AG09309 (cell line): ENCODE measurements around the gene DMKN.

Experiments
- DNase-seq: peaks from one replicate; pipeline ENCODE4 v3.0.0-alpha.2; 2010; ENCODE audit warnings: low read depth
- H3K4me3 ChIP-seq: 2 replicates; pipeline ENCODE4 v1.5.1; 2011; ENCODE audit warnings: mild to moderate bottlenecking, low read depth, low read length, moderate library complexity; ENCODE audit not compliant: control insufficient read depth
- TF ChIP-seq, protein P1 (sequence below): IDR thresholded peaks from 2 replicates; pipeline ENCODE4 v1.5.1; 2011; ENCODE audit warnings: mild to moderate bottlenecking, low read depth, low read length, inconsistent platforms; ENCODE audit not compliant: insufficient read depth, control insufficient read depth; ENCODE audit errors: missing control alignments

The DMKN gene

GRCh38 chr19:35498984-35499527 is 14.4 kb downstream of the DMKN start:
- DNase-seq, result no peak
- TF ChIP-seq, protein P1, sequence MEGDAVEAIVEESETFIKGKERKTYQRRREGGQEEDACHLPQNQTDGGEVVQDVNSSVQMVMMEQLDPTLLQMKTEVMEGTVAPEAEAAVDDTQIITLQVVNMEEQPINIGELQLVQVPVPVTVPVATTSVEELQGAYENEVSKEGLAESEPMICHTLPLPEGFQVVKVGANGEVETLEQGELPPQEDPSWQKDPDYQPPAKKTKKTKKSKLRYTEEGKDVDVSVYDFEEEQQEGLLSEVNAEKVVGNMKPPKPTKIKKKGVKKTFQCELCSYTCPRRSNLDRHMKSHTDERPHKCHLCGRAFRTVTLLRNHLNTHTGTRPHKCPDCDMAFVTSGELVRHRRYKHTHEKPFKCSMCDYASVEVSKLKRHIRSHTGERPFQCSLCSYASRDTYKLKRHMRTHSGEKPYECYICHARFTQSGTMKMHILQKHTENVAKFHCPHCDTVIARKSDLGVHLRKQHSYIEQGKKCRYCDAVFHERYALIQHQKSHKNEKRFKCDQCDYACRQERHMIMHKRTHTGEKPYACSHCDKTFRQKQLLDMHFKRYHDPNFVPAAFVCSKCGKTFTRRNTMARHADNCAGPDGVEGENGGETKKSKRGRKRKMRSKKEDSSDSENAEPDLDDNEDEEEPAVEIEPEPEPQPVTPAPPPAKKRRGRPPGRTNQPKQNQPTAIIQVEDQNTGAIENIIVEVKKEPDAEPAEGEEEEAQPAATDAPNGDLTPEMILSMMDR, result no peak
- H3K4me3 ChIP-seq, result no peak overlapping the region

GRCh38 chr19:35498220-35498619 is 15.2 kb downstream of the DMKN start:
- TF ChIP-seq, protein P1, result no peak
- DNase-seq, result no peak
- H3K4me3 ChIP-seq, result no peak overlapping the region

DNA sequence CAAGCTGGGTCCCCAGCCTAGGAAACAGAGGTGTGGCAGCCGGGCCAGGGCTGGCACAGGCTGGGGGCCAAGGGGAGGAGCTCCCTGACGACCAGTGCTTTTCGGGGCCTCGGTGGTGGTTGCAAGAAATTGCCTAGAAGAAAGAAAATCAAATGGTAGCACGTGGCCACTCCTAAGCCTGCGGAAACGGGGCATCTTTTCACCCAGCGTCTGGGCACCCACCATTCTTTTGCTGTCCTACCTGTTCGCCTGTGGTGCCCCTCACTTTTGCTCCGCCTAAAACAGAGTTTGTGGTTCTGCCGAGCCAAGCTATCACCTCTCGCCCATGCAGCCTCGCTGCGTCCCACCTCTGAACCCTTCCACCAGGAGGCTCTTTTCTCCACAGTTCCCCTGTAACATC is 16.0 kb downstream of the DMKN start:
- no peak overlapping the region for H3K4me3 ChIP-seq
- TF ChIP-seq, protein P1, result no peak
- DNase-seq, result no peak

- H3K4me3 ChIP-seq, result no peak overlapping the region
- TF ChIP-seq, protein P1, result peak; percentile 98
- DNase-seq, result no peak
Measured at GRCh38 chr19:35495107-35496064, 18.1 kb downstream of the DMKN start.

DNA sequence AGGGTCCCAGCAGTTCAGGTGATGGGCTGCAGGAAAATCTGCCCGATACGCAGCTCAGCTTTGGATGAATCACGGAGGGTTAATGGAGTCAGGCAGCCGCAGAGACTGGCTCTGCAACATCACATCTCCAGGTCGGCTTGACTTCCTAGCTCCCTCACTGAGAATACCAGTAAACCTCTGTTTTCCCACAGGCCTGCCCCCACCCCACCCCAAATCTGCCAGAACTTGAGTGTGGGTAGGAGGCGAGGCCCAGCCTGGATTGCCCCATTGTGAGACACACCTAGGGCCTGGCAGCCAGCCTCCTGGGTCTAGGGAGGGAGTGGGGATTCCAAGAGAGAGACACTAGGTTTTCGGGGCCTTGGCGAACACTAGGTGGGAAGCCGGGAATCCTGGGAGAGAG is 19.5 kb downstream of the DMKN start:
- TF ChIP-seq, protein P1, result no peak

DNA sequence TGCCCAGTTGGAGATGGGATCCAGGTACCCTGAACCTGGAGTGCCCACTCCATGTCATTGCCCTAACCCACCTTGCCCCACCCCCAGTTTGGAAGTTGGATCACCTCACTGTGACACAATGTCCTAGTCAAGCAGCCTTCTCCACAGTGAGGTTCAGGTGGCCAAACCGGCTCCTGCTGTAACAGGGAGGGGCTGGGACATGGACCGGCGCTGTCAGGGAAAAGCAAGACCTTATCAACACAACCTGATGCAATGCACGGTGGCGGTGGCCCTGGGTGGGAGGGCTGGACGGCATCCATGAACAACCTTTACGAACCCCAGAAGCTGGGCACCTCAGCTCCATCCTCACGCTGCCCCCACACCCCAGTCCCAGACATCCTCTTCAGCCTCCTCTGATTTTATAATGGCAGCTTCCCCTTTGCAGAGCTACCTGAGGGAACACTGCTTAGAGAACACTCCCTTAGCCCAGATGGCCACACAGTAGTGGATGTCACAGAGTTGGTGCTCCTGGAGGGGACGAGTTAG is 21.6 kb downstream of the DMKN start:
- H3K4me3 ChIP-seq, result no peak overlapping the region

More for the DNA sequence above, 19.5 kb downstream of the DMKN start:
- no peak overlapping the region for H3K4me3 ChIP-seq
- no peak for DNase-seq

More for the DNA sequence above, 21.6 kb downstream of the DMKN start:
- no peak for DNase-seq
- TF ChIP-seq, protein P1, result no peak
